Uterus (tissue), 4 donors: Measurements from ENCODE around the gene B3GNT2. TPM values are rescaled to one million over a fixed set of nuclear protein-coding genes. Genes with fewer than 3 reads are reported as not detected.
A peak's percentile ranks its signal among the peaks of the same experiment; 100 is the strongest.

Source experiments
- DNase-seq, 2 donors: peaks; one replicate each; pipeline ENCODE4 v3.0.0-alpha.2; 2019 to 2020
- H3K27ac ChIP-seq, 2 donors: fragments of 200-600 bp; sonication (generic); 1 replicate in 1 of 2; 2 replicates in 1 of 2; pipeline ENCODE4 v1.5.1; 2016 to 2018
- H3K27me3 ChIP-seq, 2 donors: fragments of 200-600 bp; sonication (generic); one replicate each; pipeline ENCODE4 v1.5.1; 2018 to 2019; ENCODE audit warnings: control low read depth in 1 of 2
- H3K36me3 ChIP-seq, 2 donors: fragments of 200-600 bp; sonication (generic); one replicate each; pipeline ENCODE4 v1.5.1; 2019; ENCODE audit warnings: control low read depth in 1 of 2
- H3K4me1 ChIP-seq, 2 donors: fragments of 200-600 bp; sonication (generic); one replicate each; pipeline ENCODE4 v1.5.1; 2018 to 2019; ENCODE audit warnings: control low read depth in 1 of 2
- H3K4me3 ChIP-seq, 2 donors: fragments of 200-600 bp; sonication (generic); 1 replicate in 1 of 2; 2 replicates in 1 of 2; pipeline ENCODE4 v1.5.1; 2018 to 2019; ENCODE audit warnings: mild to moderate bottlenecking in 1 of 2
- H3K9me3 ChIP-seq, 2 donors: fragments of 200-600 bp; sonication (generic); one replicate each; pipeline ENCODE4 v1.5.1; 2019; ENCODE audit warnings: control low read depth in 1 of 2
- POLR2A ChIP-seq, 2 donors: fragments of 450-650 bp; IDR thresholded peaks; one replicate each; pipeline ENCODE4 v1.6.1; 2016; ENCODE audit warnings: antibody characterized with exemption in 2 of 2, mild to moderate bottlenecking in 1 of 2, moderate library complexity in 1 of 2
- intact Hi-C: fragments of 100-400 bp; cut with DNase I; formaldehyde crosslinking; loops from one replicate; pipeline ENCODE4 v1.15.1; 2023; ENCODE audit warnings: low total_unique reads
- total RNA-seq, 4 donors: library from RNA; depleted of rRNA in 3 of 4; stranded (reverse); fragments of >200 nt in 3 of 4; gene quantifications; one replicate each; pipeline versions ENCODE4 v1.1.0 to v1.2.4, GENCODE V29; 2014 to 2023
- TF ChIP-seq, protein P1 (sequence below), 4 experiments: fragments of 200-600 bp in 2 of 4; fragments of 450-650 bp in 2 of 4; sonication (generic) in 2 of 4; IDR thresholded peaks; one replicate each; pipeline ENCODE4 v1.5.1; 2016 to 2019; ENCODE audit warnings: antibody characterized with exemption in 4 of 4, mild to moderate bottlenecking in 2 of 4, moderate library complexity in 1 of 4
- donor health status: DM: yes; HTN: yes; CAD: no.

Gene B3GNT2
- total RNA-seq, 4 donors from 2014 or later, result 15.9 to 42.4 (median 25.5) TPM

DNA sequence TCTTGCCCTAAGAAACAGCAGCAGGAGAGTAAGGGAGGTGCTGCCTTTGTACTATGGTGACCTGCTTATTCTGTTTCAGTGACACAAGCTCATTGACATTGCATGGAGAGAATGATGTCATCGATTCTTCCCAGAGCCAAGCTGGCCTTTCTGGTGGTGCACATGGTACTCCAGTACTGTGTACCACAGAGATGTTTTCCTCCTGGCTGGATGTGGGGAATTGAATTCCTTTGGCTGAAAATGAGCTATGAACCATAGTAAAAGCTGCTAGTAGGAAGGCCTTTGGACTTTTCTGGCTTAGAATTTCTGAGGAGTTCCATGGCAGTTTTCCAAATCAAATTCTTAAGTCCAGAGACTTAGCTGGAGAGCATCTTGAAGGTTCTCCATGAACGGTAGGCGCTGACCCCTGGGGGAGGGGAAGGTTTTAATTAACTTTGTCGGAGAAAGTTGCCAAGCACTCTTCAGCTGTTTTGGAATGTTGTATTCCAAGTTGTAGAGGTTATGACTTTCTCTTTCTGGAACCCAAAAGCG is 17.1 kb upstream of the B3GNT2 start:
- intact Hi-C loops, result no loop called here
- Histone ChIP-seq H3K4me3 (no peak overlapping the region), H3K27ac (peak overlapping the region; percentile 19), H3K9me3 (no peaks in the 10 kb centered on the region), H3K36me3 (no peaks in the 10 kb centered on the region), H3K27me3 (no peaks in the 10 kb centered on the region), H3K4me1 (no peaks in the 10 kb centered on the region)
- DNase-seq, result peak; percentile 41 to 43
- TF ChIP-seq, protein P1, sequence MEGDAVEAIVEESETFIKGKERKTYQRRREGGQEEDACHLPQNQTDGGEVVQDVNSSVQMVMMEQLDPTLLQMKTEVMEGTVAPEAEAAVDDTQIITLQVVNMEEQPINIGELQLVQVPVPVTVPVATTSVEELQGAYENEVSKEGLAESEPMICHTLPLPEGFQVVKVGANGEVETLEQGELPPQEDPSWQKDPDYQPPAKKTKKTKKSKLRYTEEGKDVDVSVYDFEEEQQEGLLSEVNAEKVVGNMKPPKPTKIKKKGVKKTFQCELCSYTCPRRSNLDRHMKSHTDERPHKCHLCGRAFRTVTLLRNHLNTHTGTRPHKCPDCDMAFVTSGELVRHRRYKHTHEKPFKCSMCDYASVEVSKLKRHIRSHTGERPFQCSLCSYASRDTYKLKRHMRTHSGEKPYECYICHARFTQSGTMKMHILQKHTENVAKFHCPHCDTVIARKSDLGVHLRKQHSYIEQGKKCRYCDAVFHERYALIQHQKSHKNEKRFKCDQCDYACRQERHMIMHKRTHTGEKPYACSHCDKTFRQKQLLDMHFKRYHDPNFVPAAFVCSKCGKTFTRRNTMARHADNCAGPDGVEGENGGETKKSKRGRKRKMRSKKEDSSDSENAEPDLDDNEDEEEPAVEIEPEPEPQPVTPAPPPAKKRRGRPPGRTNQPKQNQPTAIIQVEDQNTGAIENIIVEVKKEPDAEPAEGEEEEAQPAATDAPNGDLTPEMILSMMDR (IDR thresholded peaks at IDR 0.05), result no peak
- no peak for TF ChIP-seq POLR2A (IDR thresholded peaks at IDR 0.05)

DNA sequence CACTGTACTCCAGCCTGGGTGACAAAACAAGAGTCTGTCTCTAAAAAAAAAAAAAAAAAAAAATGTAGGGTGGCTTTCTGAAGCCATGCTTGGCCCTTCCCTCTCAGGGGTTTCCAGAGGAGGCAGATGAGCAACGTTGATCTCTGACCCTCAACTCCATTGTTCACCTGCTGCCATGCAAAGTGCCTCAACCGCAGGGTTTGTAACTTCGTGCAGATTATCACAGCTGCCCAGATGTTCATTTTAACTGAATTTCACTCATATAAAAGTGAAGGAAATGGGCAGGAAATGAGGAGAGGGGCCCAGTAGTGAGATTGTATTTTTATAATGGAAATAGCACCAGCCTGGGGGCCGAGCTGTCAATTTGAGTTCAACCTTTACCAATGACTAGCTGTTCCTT is 14.9 kb upstream of the B3GNT2 start:
- H3K4me3 ChIP-seq, result no peak overlapping the region
- intact Hi-C loops, result no loop called here
- H3K27me3 ChIP-seq, result no peaks in the 10 kb centered on the region
- H3K9me3 ChIP-seq, result no peaks in the 10 kb centered on the region
- H3K36me3 ChIP-seq, result no peaks in the 10 kb centered on the region
- no peaks in the 10 kb centered on the region for H3K4me1 ChIP-seq
- no peak for DNase-seq
- no peak for TF ChIP-seq POLR2A (IDR thresholded peaks at IDR 0.05)
- TF ChIP-seq, protein P1 (IDR thresholded peaks at IDR 0.05), result no peak
- no peak overlapping the region for H3K27ac ChIP-seq

DNA sequence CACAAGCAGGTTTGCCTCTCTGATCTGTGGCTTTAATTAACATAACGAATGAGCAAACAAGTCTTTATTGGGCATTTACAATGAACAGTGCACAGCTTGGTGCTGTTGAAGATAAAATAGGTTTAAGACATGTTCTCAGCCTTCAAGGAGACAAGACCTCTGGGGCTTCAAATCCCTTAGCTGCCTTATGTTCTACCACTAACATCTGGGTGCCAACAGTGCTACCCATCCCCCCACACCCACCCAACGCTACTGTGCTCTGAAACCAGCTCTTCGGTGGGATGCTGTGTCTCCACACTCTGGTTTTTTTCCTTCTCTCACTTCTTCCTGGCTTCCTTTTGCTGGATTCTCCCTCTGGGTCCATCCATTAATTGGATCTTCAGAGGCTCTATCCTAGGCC is 14.1 kb upstream of the B3GNT2 start:
- Histone ChIP-seq H3K36me3 (no peaks in the 10 kb centered on the region), H3K9me3 (no peaks in the 10 kb centered on the region), H3K4me3 (no peak overlapping the region), H3K27me3 (no peaks in the 10 kb centered on the region), H3K4me1 (no peaks in the 10 kb centered on the region), H3K27ac (no peak overlapping the region)
- TF ChIP-seq POLR2A (IDR thresholded peaks at IDR 0.05), result no peak
- TF ChIP-seq, protein P1 (IDR thresholded peaks at IDR 0.05), result no peak
- intact Hi-C loops, result no loop called here
- DNase-seq, result no peak

DNA sequence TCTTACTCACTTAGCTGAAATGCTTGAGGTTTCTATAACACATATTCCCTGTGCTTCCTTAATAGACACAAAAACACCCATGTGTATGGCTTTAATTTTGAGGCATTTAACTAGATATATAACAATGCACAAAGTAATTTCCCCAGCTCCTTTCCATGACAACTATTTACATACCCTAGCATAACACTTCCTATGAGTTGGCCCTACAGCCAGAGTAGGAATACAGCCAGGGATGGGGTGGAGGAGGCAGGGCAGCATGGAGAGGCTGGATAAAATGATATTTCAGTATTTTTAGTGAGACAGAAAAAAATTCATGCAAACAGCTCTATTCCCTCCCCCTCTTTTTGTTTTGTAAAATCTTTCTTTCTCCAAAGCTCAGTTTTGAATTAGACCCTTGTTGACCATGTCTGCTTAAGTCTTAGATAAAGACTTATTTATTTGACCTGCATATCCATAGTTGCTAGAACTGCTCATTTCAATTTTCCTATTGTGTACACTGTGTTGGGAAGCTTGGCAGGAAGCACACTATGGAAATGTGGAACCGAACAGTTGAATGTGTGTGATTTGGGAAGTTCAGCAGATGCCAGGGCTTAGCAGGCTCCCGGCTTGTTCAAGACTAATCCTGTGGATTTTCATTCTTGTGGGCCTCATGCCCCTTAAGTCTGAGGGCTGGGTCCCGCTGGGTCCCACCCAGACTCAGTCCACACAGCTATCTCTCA is 11.2 kb upstream of the B3GNT2 start:
- H3K36me3 ChIP-seq, result no peaks in the 10 kb centered on the region
- no peak overlapping the region for H3K27ac ChIP-seq
- intact Hi-C loops, result no loop called here
- no peak overlapping the region for H3K4me3 ChIP-seq
- no peak for DNase-seq
- H3K9me3 ChIP-seq, result no peaks in the 10 kb centered on the region
- no peak for TF ChIP-seq POLR2A (IDR thresholded peaks at IDR 0.05)
- TF ChIP-seq, protein P1 (IDR thresholded peaks at IDR 0.05), result no peak
- no peaks in the 10 kb centered on the region for H3K4me1 ChIP-seq
- no peaks in the 10 kb centered on the region for H3K27me3 ChIP-seq

DNA sequence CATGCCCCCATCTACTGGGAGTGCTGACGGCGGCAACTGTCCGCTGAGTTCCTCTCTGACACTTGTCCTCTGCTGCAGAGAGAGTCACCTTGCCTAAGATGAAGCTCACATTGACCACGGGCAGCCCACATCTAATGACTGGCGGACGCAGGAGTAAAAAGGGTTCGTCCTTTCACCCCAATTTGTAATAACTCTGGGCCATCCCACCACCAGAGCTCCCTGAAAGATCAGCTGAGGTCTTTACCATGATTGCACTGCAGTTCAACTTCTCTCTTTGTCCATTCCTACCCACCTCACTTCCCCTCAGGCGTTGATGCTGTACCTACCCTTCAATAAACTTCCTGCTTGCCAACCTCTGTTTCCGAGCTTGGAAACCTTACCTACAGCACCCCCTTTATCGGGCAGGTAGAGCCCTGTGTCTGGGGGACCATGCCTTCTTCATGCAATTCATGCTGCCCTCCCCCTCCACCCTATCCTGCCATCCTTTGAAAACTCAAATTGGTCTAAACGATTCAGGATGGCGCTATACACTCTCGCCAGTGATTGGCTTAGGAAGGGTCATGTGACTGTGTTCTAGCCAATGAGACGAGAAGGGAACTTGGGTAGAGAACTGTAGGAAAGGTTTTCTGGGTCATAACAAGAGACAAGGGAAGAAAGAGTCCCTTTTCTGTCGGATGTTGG is 10.3 kb upstream of the B3GNT2 start:
- intact Hi-C loops, result no loop called here
- no peak overlapping the region for H3K27ac ChIP-seq
- no peaks in the 10 kb centered on the region for H3K36me3 ChIP-seq
- TF ChIP-seq, protein P1 (IDR thresholded peaks at IDR 0.05), result no peak
- no peaks in the 10 kb centered on the region for H3K27me3 ChIP-seq
- no peaks in the 10 kb centered on the region for H3K4me1 ChIP-seq
- no peak overlapping the region for H3K4me3 ChIP-seq
- no peak for DNase-seq
- no peaks in the 10 kb centered on the region for H3K9me3 ChIP-seq
